Adipocyte (in vitro differentiated cells): ENCODE results near the gene CNGB1.

Experiments used
- DNase-seq: peaks from one replicate; pipeline ENCODE4 v3.0.0-alpha.2; 2015; ENCODE audit warnings: low read depth
- H3K27me3 ChIP-seq: replicated peaks from 2 replicates; pipeline ENCODE4 v1.7.0; 2013; ENCODE audit warnings: mild to moderate bottlenecking, low read length, moderate library complexity; ENCODE audit not compliant: control insufficient read depth, insufficient read depth
- H3K36me3 ChIP-seq: 2 replicates; pipeline ENCODE4 v1.7.0; 2013; ENCODE audit warnings: low read length, mild to moderate bottlenecking, moderate library complexity; ENCODE audit not compliant: control insufficient read depth, insufficient read depth, severe bottlenecking
- H3K4me1 ChIP-seq: 2 replicates; pipeline ENCODE4 v1.7.0; 2013; ENCODE audit warnings: mild to moderate bottlenecking, low read length, moderate library complexity; ENCODE audit not compliant: control insufficient read depth, insufficient read depth
- H3K4me3 ChIP-seq: 2 replicates; pipeline ENCODE4 v1.7.0; 2013; ENCODE audit warnings: mild to moderate bottlenecking, low read length, moderate library complexity
- H3K9ac ChIP-seq: 2 replicates; pipeline ENCODE4 v1.7.0; 2013; ENCODE audit warnings: mild to moderate bottlenecking, low read length, moderate library complexity
- H3K9me3 ChIP-seq: 2 replicates; pipeline ENCODE4 v1.7.0; 2013; ENCODE audit warnings: mild to moderate bottlenecking, low read length, moderate library complexity; ENCODE audit not compliant: control insufficient read depth

Gene CNGB1

DNA sequence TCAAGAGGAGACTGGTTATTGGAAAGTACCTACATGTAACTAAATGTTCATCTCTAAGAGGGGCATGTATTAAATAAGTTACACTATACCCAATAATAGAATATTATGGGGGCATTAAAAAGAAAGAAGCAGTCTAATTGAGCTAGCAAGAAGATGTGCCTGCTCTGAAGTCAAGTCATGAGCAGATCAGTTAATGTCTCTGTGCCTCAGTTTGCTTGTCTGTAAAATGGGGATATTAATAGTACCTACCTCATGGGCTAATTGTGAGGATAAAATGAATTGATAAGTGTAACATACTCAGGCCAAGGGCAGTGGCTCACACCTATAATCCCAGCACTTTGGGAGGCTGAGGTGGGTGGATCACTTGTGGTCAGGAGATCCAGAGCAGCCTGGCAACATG lies 3.0 kb downstream of the CNGB1 start:
- no peak overlapping the region for H3K9ac ChIP-seq
- H3K36me3 ChIP-seq = no peaks in the 10 kb centered on the region
- no peak overlapping the region for H3K4me3 ChIP-seq
- peaks cover 53% of the 10 kb centered on the region for H3K27me3 ChIP-seq
- no peaks in the 10 kb centered on the region for H3K9me3 ChIP-seq
- peaks cover 5% of the 10 kb centered on the region for H3K4me1 ChIP-seq
- no peak for DNase-seq

GRCh38 chr16:57966986-57967385 lies 3.9 kb downstream of the CNGB1 start:
- Histone ChIP-seq H3K27me3 (peaks cover 52% of the 10 kb centered on the region), H3K4me3 (no peak overlapping the region), H3K9ac (no peak overlapping the region), H3K4me1 (peaks cover 5% of the 10 kb centered on the region), H3K9me3 (no peaks in the 10 kb centered on the region), H3K36me3 (no peaks in the 10 kb centered on the region)
- DNase-seq = no peak

GRCh38 chr16:57966204-57966771 lies 4.6 kb downstream of the CNGB1 start:
- DNase-seq = no peak
- no peaks in the 10 kb centered on the region for H3K36me3 ChIP-seq
- no peak overlapping the region for H3K9ac ChIP-seq
- H3K27me3 ChIP-seq = peaks cover 52% of the 10 kb centered on the region
- H3K4me1 ChIP-seq = peaks cover 5% of the 10 kb centered on the region
- H3K9me3 ChIP-seq = no peaks in the 10 kb centered on the region
- H3K4me3 ChIP-seq = no peak overlapping the region

GRCh38 chr16:57964157-57964700 lies 6.7 kb downstream of the CNGB1 start:
- Histone ChIP-seq H3K27me3 (peaks cover 49% of the 10 kb centered on the region), H3K4me1 (peaks cover 5% of the 10 kb centered on the region), H3K36me3 (no peaks in the 10 kb centered on the region), H3K9ac (no peak overlapping the region), H3K9me3 (no peaks in the 10 kb centered on the region), H3K4me3 (no peak overlapping the region)
- DNase-seq = no peak

- DNase-seq = no peak
- Histone ChIP-seq H3K9ac (no peak overlapping the region), H3K27me3 (peaks cover 57% of the 10 kb centered on the region), H3K9me3 (no peaks in the 10 kb centered on the region), H3K36me3 (no peaks in the 10 kb centered on the region), H3K4me3 (no peak overlapping the region), H3K4me1 (peaks cover 5% of the 10 kb centered on the region)
Measured at GRCh38 chr16:57962756-57963155, 8.2 kb downstream of the CNGB1 start.

DNA sequence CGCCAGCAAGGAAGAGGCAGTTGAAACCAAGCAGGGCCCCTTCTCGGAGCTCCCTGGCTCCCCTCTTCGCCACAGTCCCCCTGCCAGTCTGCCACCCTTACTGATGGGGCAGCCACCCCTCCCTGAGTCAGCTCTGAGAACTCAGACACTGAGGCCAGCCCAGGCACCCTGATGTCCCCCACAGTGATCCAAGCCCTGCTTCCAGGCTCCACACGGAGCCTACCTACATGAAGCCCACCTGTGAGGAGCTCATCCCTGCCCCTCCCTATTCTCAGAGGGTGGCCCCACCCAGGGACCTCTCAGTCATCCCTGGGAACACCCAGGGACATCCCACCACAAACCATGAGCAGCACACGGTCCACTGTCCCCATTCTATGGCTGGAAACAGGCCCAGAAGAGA lies 8.9 kb downstream of the CNGB1 start:
- no peaks in the 10 kb centered on the region for H3K9me3 ChIP-seq

DNA sequence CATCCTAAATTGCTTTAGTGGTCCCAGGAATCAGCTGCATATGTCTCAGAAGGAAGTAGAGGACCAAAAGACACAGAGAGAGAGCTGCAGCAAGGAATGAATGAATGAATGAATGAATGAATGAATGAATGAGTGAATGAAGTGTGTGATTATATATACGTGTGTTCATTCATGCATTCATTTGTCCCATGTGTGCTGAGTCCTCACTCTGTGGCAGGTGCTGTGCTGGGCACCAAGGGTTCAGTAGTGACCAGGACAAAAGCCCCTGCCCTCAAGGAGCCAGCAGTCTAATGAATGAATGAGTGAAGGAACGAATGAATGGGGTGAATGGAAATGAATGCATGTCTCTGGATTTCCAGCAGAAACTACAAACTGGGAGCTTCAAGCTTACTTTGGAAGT lies 9.4 kb downstream of the CNGB1 start:
- Histone ChIP-seq H3K36me3 (no peaks in the 10 kb centered on the region), H3K4me1 (peaks cover 4% of the 10 kb centered on the region), H3K9ac (no peak overlapping the region), H3K27me3 (peaks cover 69% of the 10 kb centered on the region), H3K9me3 (no peaks in the 10 kb centered on the region), H3K4me3 (no peak overlapping the region)
- no peak for DNase-seq

More for the DNA sequence above, 8.9 kb downstream of the CNGB1 start:
- Histone ChIP-seq H3K9ac (no peak overlapping the region), H3K27me3 (peaks cover 64% of the 10 kb centered on the region), H3K4me1 (peaks cover 5% of the 10 kb centered on the region), H3K36me3 (no peaks in the 10 kb centered on the region), H3K4me3 (no peak overlapping the region)
- DNase-seq = no peak

DNA sequence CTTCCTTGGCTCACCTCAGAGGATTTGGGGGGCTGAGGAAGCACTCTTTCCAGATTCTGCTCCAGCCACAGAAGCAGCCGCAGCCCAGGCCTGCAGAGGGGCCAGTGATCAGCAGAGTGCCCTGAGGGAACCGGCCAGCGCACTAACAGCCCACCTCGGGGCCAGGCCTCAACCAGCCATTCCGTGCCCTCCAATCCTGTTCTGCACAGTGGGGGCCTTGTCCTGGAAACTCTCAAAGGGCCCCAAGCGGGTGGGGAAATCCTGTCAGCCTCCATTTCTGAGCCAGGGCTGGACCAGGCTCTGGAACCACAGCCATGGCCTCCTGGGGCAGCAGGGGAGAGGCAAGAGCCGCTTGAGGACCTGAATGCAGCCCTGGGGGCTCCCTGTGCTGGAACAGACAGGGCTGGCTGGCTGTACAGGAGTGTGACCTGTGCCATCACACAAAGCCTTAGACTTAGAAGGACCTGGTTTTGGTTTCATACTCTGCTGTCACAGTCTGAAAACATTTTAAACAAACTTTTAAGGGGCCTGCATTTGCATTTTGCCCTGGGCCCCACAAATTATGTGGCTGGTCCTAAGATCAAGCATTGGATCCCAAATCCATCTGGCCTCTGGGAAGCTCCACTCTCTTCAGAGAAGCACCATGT lies 10.0 kb downstream of the CNGB1 start:
- Histone ChIP-seq H3K36me3 (no peaks in the 10 kb centered on the region), H3K4me3 (no peak overlapping the region), H3K4me1 (no peaks in the 10 kb centered on the region), H3K9me3 (no peaks in the 10 kb centered on the region), H3K27me3 (peaks cover 75% of the 10 kb centered on the region), H3K9ac (no peak overlapping the region)
- no peak for DNase-seq

DNA sequence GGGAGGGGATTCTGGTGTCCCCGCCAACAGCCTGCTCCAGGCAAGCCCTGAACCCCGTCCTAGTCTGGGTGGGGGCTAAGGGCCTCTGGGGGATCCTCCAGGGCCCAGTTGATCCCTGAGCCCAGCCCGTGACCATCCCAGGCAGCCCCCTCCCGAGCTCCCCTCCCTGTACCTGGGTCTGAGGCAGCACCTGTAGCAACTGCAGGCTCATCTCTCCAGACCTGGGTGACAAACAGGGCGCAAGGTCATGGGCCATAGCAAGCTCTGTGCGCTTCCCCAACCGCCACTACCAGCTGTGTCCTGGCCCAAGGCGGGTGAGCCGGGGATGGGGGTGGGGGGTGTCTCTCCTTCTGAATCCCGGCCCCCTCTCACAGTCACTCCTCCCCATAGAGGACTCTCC lies 10.6 kb downstream of the CNGB1 start:
- peaks cover 76% of the 10 kb centered on the region for H3K27me3 ChIP-seq
- no peak overlapping the region for H3K4me3 ChIP-seq
- DNase-seq = no peak
- H3K9ac ChIP-seq = no peak overlapping the region
- H3K9me3 ChIP-seq = no peaks in the 10 kb centered on the region
- no peaks in the 10 kb centered on the region for H3K4me1 ChIP-seq
- H3K36me3 ChIP-seq = no peaks in the 10 kb centered on the region

DNA sequence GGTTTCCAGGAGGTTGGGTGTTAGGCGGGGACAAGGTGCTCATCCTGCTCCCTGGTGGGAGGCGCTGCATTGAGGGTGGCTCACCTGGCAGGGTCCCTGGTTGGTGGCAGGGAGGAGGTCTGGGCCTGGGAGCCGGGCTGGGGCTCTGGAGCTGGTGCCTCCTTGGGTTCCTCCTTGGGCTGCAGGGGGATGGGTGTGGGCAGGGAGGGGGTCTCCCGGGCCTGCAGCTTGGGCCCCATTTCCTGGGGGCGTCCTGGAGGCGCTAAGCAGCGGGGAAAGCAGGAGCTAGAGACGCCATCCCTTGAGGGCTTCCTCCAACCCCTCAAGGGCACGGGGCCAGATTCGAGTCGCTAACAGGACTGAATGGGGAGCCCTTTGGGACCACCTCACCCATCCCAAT lies 11.1 kb downstream of the CNGB1 start:
- H3K27me3 ChIP-seq = peaks cover 79% of the 10 kb centered on the region
- no peaks in the 10 kb centered on the region for H3K4me1 ChIP-seq
- H3K9me3 ChIP-seq = no peaks in the 10 kb centered on the region
- DNase-seq = no peak
- H3K4me3 ChIP-seq = no peak overlapping the region
- no peak overlapping the region for H3K9ac ChIP-seq
- H3K36me3 ChIP-seq = no peaks in the 10 kb centered on the region

- Histone ChIP-seq H3K4me1 (no peaks in the 10 kb centered on the region), H3K9ac (no peak overlapping the region), H3K27me3 (peaks cover 82% of the 10 kb centered on the region), H3K9me3 (no peaks in the 10 kb centered on the region), H3K36me3 (no peaks in the 10 kb centered on the region), H3K4me3 (no peak overlapping the region)
- DNase-seq = no peak
Measured at GRCh38 chr16:57959121-57959520, 11.8 kb downstream of the CNGB1 start.
